LNCaP clone FGC (cell line): ENCODE measurements around the gene EIF1B.

Experiments used
- DNase-seq: peaks from one replicate; pipeline ENCODE4 v3.0.0-alpha.2; 2011; ENCODE audit warnings: low read depth
- H3K4me3 ChIP-seq: 2 replicates; pipeline ENCODE4 v1.5.1; 2011; ENCODE audit warnings: mild to moderate bottlenecking, low read depth, low read length, control low read depth
- CTCF ChIP-seq: IDR thresholded peaks from 2 replicates; pipeline ENCODE4 v1.5.1; 2012; ENCODE audit warnings: mild to moderate bottlenecking; ENCODE audit not compliant: control insufficient read depth, insufficient read depth; ENCODE audit errors: extremely low read depth

The EIF1B gene

DNA sequence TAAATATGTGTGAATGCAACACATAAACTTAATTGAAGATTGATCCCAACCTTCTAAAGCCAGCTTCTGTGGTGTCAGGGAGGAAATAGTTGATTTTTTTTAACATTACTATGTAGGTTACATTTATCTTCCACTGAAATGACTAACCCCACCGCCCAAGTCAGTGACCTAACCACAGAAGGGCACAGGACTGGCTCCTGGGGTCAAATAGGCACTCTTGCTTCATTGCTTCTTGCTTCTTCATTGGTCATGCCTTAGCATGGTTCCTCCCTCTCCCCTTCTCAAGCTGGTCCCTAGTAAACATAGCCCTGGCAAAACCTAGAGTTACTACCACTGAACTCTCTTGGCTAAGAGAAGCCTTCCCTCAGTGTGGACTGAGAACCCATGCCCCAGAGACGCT, 12.3 kb downstream of the EIF1B start:
- H3K4me3 ChIP-seq = no peak overlapping the region
- no peak for TF ChIP-seq CTCF
- no peak for DNase-seq

DNA sequence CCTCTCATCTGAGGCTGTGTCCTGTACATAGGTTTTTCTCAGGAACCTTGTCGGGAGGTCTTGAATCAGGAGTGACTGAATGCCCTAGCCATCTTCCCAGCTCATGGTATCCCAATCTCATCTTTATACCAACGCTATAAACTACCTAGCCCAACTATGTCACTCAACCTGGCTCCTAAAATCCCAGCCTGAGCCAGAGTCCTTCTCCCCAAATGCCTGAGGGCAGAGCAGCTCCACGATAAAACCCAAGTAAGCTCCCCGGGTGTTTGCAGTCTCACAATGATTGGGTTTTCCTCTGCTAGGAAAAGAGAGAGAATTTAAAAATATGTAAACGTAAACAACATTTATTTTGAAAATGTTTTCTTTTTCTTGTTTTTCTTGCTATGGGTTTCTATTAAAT, 14.4 kb downstream of the EIF1B start:
- DNase-seq = no peak
- no peak for TF ChIP-seq CTCF
- no peak overlapping the region for H3K4me3 ChIP-seq

DNA sequence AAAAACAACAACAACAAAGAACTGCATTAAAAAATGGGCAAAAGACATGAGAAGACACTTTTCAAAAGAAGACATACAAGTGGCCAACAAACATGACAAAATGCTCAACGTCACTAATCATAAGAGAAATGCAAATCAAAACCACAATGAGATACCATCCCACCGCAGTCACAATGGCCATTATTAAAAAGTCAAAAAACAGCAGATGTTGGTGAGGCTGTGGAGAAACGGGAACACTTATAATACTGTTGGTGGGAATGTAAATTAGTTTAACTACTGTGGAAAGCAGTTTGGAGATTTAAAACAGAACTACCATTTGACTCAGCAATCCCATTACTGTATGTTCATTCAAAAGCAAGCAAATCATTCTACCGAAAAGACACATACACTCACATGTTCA, 15.1 kb downstream of the EIF1B start:
- TF ChIP-seq CTCF = no peak
- H3K4me3 ChIP-seq = no peak overlapping the region
- no peak for DNase-seq

DNA sequence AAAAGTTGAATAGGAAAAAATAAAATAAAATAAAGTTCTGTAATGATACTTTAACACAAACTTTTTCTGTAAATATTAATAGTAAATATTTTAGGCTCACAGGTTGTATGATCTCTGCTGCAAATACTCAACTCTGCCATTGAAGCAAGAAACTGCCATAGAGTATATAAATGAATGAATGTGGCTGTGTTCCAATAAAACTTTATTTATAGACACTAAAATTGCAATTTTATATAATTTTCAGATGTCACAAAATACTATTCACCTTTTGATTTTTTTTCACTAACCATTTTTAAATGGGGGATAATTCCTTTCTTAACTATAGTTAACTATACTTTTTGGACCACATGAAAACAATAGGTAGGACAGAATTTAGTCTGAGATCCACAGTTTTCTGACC, 16.0 kb downstream of the EIF1B start:
- H3K4me3 ChIP-seq = no peak overlapping the region
- no peak for DNase-seq
- no peak for TF ChIP-seq CTCF

DNA sequence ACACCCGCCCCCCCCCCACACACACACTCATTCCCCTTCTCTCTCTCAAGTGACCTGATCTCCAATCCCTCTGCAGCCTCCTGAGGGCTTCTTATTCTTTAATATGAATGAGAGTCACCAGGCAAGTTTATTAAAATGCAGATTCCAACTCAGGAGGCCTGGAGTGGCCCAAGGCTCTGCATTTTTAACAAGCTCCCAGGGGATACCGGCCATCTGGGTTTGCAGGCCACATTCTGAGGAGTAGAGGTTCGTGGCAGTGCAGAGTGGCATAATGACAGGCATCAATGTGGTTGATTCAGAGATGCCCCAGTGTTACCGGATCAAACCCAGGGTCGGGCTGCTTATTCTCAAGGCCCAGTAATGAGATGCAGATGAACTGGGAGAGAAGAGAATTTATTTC, 18.9 kb downstream of the EIF1B start:
- no peak for TF ChIP-seq CTCF
- DNase-seq = no peak
- no peak overlapping the region for H3K4me3 ChIP-seq

DNA sequence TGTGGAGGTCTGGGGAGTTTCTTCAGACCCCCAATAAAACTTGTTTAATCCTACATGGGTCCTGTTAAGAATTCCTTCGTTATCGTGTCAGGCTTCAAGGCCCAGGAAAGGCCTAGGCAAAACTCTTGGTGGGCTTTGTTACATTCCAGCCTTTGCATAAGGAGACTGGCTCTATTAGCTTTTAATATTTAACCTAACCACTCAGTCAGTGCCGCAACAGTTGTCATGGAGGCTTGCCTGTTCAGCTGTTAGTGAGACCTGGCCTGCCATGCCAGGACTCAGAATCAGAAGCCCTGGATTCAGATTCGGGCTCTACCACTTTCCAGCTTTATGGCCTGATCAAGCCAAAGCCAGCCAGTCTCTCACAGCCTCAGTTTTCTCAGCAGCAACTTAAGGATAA, 19.6 kb downstream of the EIF1B start:
- no peak for TF ChIP-seq CTCF
- DNase-seq = no peak
- H3K4me3 ChIP-seq = no peak overlapping the region

- no peak for TF ChIP-seq CTCF
- no peak for DNase-seq
These were observed 23.2 kb downstream of the EIF1B start for GRCh38 chr3:40332684-40333083.

More at GRCh38 chr3:40332684-40333083, 23.2 kb downstream of the EIF1B start:
- H3K4me3 ChIP-seq = no peak overlapping the region
